Measurements from ENCODE around the gene CCL4L2. TPM values are rescaled to one million over a fixed set of nuclear protein-coding genes. Genes with fewer than 3 reads are reported as not detected.
"Not testable (repeated sequence)": the region's sequence is repeated elsewhere in the genome, so short reads cannot be mapped to it uniquely, and the experiment has no call there.

The CCL4L2 gene
- total RNA-seq, 4 donors from 2014 or later = 1.5 TPM; not detected in 3

GRCh38 chr17:36193216-36193775 is 17.6 kb upstream of the CCL4L2 start:
- TF ChIP-seq EP300 (IDR thresholded peaks at IDR 0.05) = no peak
- TF ChIP-seq, protein P1, sequence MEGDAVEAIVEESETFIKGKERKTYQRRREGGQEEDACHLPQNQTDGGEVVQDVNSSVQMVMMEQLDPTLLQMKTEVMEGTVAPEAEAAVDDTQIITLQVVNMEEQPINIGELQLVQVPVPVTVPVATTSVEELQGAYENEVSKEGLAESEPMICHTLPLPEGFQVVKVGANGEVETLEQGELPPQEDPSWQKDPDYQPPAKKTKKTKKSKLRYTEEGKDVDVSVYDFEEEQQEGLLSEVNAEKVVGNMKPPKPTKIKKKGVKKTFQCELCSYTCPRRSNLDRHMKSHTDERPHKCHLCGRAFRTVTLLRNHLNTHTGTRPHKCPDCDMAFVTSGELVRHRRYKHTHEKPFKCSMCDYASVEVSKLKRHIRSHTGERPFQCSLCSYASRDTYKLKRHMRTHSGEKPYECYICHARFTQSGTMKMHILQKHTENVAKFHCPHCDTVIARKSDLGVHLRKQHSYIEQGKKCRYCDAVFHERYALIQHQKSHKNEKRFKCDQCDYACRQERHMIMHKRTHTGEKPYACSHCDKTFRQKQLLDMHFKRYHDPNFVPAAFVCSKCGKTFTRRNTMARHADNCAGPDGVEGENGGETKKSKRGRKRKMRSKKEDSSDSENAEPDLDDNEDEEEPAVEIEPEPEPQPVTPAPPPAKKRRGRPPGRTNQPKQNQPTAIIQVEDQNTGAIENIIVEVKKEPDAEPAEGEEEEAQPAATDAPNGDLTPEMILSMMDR (IDR thresholded peaks at IDR 0.05) = no peak
- TF ChIP-seq POLR2A (IDR thresholded peaks at IDR 0.05) = no peak
- no peak for TF ChIP-seq POLR2AphosphoS5 (IDR thresholded peaks at IDR 0.05)

GRCh38 chr17:36194147-36194831 is 16.6 kb upstream of the CCL4L2 start:
- 84% methylated on average over 8 of the region's 8 CpGs for WGBS

More at GRCh38 chr17:36193216-36193775, 17.6 kb upstream of the CCL4L2 start:
- Histone ChIP-seq H3K4me1 (peaks cover 4% of the 10 kb centered on the region), H3K27ac (no peak overlapping the region), H3K27me3 (peaks cover 20% of the 10 kb centered on the region), H3K9me3 (no peaks in the 10 kb centered on the region), H3K4me3 (no peak overlapping the region), H3K36me3 (no peaks in the 10 kb centered on the region)
- 55% methylated on average over 1 of the region's 1 CpG for WGBS
- no peak for DNase-seq (ENCODE audit: low spot score in 2 of 2)

GRCh38 chr17:36194832-36195433 is 15.9 kb upstream of the CCL4L2 start:
- 84% methylated on average over 10 of the region's 10 CpGs for WGBS
- H3K36me3 ChIP-seq; H3K4me3 ChIP-seq; H3K4me1 ChIP-seq; H3K9me3 ChIP-seq; DNase-seq (ENCODE audit: low spot score in 2 of 2); H3K27ac ChIP-seq: not testable (repeated sequence)
- peaks cover 20% of the 10 kb centered on the region for H3K27me3 ChIP-seq

More at GRCh38 chr17:36194147-36194831, 16.6 kb upstream of the CCL4L2 start:
- H3K9me3 ChIP-seq; H3K36me3 ChIP-seq; H3K27ac ChIP-seq; H3K4me3 ChIP-seq; DNase-seq (ENCODE audit: low spot score in 2 of 2); H3K4me1 ChIP-seq: not testable (repeated sequence)
- peaks cover 20% of the 10 kb centered on the region for H3K27me3 ChIP-seq

DNA sequence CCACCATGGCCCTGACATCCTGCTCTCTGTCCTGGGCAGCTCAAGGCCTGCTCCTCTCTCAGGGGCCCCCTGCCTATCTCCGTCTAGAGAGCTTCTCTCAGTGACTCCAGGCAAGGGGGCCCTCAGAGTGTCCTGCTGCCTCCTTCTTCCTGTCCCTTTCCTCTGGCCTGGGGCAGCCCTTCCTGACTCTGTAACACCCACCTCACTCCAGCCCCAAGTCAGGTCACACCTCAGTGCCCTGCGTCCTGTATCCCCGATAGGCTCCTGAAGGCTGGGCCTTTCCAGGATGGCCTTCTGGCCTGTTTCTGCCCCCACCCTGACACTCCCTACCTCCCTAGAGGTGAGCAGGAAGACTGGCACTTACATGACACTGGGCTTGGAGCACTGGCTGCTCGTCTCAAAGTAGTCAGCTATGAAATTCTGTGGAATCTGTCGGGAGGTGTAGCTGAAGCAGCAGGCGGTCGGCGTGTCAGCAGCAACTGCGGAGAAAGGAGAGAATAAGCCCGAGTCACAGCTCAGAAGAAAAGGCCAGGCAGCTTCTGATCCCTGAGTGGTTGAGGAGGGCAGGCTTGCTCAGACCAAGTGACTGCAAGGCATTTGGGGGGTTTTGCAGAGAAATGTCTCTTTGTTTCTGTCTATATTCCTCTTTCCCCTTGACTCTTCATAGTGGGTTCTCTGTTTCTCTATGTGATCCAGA is 15.3 kb upstream of the CCL4L2 start:
- Histone ChIP-seq H3K27me3 (peaks cover 20% of the 10 kb centered on the region), H3K9me3 (no peaks in the 10 kb centered on the region), H3K4me1 (peaks cover 4% of the 10 kb centered on the region), H3K36me3 (no peaks in the 10 kb centered on the region), H3K4me3 (no peak overlapping the region), H3K27ac (no peak overlapping the region)
- no peak for DNase-seq (ENCODE audit: low spot score in 2 of 2)
- 81% methylated on average over 10 of the region's 10 CpGs for WGBS
- TF ChIP-seq EP300 (IDR thresholded peaks at IDR 0.05) (no peak), POLR2A (IDR thresholded peaks at IDR 0.05) (no peak), POLR2AphosphoS5 (IDR thresholded peaks at IDR 0.05) (no peak)
- TF ChIP-seq, protein P1 (IDR thresholded peaks at IDR 0.05) = no peak

GRCh38 chr17:36196131-36196486 is 14.8 kb upstream of the CCL4L2 start:
- DNase-seq (ENCODE audit: low spot score in 2 of 2) = no peak
- 76% methylated on average over 3 of the region's 3 CpGs for WGBS
- no peak overlapping the region for H3K27ac ChIP-seq
- no peak for TF ChIP-seq POLR2AphosphoS5 (IDR thresholded peaks at IDR 0.05)
- TF ChIP-seq POLR2A (IDR thresholded peaks at IDR 0.05) = no peak
- no peak for TF ChIP-seq EP300 (IDR thresholded peaks at IDR 0.05)
- TF ChIP-seq, protein P1 (IDR thresholded peaks at IDR 0.05) = no peak
- no peaks in the 10 kb centered on the region for H3K9me3 ChIP-seq
- peaks cover 4% of the 10 kb centered on the region for H3K4me1 ChIP-seq
- no peak overlapping the region for H3K4me3 ChIP-seq
- no peaks in the 10 kb centered on the region for H3K36me3 ChIP-seq
- peaks cover 20% of the 10 kb centered on the region for H3K27me3 ChIP-seq

- Histone ChIP-seq H3K4me3 (no peak overlapping the region), H3K4me1 (peaks cover 4% of the 10 kb centered on the region), H3K36me3 (no peaks in the 10 kb centered on the region), H3K9me3 (no peaks in the 10 kb centered on the region), H3K27me3 (peaks cover 20% of the 10 kb centered on the region), H3K27ac (no peak overlapping the region)
- TF ChIP-seq, protein P1 (IDR thresholded peaks at IDR 0.05) = no peak
- no peak for TF ChIP-seq POLR2A (IDR thresholded peaks at IDR 0.05)
- no peak for TF ChIP-seq POLR2AphosphoS5 (IDR thresholded peaks at IDR 0.05)
- TF ChIP-seq EP300 (IDR thresholded peaks at IDR 0.05) = no peak
- DNase-seq (ENCODE audit: low spot score in 2 of 2) = no peak
- 56% methylated on average over 4 of the region's 4 CpGs for WGBS
These were observed 13.5 kb upstream of the CCL4L2 start for GRCh38 chr17:36197387-36197703.
